Measurements from ENCODE around the gene ARHGAP6.

DNA sequence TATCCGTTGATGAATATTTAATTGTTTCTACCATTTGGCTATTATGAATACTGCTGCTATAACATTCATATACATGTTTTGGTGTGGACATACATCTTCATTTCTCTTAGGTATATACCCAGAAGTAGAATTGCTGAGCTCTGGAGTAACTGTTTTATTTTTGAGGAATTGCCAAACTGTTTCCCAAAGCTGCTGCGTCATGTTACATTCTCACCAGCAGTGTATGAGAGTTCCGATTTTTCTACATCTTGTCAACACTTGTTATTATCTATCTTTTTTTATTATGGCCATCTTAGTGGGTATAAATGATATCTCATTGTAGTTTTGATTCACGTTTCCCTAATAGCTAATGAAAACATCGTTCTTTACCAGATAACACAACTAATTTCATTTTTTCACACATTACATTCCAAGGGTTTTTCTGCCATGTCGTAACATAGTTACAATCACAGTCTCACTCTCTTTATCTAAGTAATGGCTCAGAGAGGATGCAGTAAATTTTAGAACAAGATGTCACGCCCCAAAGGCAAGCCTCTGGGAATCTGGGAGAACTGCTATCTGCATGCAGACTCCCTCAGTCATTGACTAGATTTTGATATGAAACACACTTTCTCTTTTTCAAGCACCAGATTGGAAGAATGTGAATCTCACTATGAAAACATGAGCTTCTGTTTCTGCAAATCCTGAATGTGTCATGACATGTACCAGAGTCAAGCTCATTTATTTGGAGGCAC is 10.3 kb downstream of the ARHGAP6 start:
- TF ChIP-seq, protein P1, sequence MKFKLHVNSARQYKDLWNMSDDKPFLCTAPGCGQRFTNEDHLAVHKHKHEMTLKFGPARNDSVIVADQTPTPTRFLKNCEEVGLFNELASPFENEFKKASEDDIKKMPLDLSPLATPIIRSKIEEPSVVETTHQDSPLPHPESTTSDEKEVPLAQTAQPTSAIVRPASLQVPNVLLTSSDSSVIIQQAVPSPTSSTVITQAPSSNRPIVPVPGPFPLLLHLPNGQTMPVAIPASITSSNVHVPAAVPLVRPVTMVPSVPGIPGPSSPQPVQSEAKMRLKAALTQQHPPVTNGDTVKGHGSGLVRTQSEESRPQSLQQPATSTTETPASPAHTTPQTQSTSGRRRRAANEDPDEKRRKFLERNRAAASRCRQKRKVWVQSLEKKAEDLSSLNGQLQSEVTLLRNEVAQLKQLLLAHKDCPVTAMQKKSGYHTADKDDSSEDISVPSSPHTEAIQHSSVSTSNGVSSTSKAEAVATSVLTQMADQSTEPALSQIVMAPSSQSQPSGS (CRISPR knock-in tag; IDR thresholded peaks at IDR 0.05) = no peak
- TF ChIP-seq HDAC2 (IDR thresholded peaks at IDR 0.05) (no peak), CBX8 (IDR thresholded peaks at IDR 0.05; ENCODE audit: borderline replicate concordance, extremely low read depth, low read depth, low read length, poor library complexity, severe bottlenecking) (no peak), TOE1 (IDR thresholded peaks at IDR 0.05; ENCODE audit: borderline replicate concordance) (no peak), TOE1 (CRISPR knock-in tag; IDR thresholded peaks at IDR 0.05; ENCODE audit: borderline replicate concordance, low read depth) (no peak), SRF (CRISPR knock-in tag; IDR thresholded peaks at IDR 0.05) (no peak), HSF4 (CRISPR knock-in tag; IDR thresholded peaks at IDR 0.05; ENCODE audit: borderline replicate concordance) (no peak), BRCA1 (IDR thresholded peaks at IDR 0.05) (no peak), BRCA1 (CRISPR knock-in tag; IDR thresholded peaks at IDR 0.05) (no peak)
- TF ChIP-seq, protein P2, sequence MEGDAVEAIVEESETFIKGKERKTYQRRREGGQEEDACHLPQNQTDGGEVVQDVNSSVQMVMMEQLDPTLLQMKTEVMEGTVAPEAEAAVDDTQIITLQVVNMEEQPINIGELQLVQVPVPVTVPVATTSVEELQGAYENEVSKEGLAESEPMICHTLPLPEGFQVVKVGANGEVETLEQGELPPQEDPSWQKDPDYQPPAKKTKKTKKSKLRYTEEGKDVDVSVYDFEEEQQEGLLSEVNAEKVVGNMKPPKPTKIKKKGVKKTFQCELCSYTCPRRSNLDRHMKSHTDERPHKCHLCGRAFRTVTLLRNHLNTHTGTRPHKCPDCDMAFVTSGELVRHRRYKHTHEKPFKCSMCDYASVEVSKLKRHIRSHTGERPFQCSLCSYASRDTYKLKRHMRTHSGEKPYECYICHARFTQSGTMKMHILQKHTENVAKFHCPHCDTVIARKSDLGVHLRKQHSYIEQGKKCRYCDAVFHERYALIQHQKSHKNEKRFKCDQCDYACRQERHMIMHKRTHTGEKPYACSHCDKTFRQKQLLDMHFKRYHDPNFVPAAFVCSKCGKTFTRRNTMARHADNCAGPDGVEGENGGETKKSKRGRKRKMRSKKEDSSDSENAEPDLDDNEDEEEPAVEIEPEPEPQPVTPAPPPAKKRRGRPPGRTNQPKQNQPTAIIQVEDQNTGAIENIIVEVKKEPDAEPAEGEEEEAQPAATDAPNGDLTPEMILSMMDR (IDR thresholded peaks at IDR 0.05 in 2 of 3, conservative IDR thresholded peaks at IDR 0.05 in 1 of 3; ENCODE audit: insufficient read depth in 2 of 3, low read depth in 1 of 3, low read length in 3 of 3) = no peak
- TF ChIP-seq, protein P3, sequence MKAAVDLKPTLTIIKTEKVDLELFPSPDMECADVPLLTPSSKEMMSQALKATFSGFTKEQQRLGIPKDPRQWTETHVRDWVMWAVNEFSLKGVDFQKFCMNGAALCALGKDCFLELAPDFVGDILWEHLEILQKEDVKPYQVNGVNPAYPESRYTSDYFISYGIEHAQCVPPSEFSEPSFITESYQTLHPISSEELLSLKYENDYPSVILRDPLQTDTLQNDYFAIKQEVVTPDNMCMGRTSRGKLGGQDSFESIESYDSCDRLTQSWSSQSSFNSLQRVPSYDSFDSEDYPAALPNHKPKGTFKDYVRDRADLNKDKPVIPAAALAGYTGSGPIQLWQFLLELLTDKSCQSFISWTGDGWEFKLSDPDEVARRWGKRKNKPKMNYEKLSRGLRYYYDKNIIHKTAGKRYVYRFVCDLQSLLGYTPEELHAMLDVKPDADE (conservative IDR thresholded peaks at IDR 0.05; ENCODE audit: control insufficient read depth, low read depth, low read length) = no peak
- TF ChIP-seq, protein P4, sequence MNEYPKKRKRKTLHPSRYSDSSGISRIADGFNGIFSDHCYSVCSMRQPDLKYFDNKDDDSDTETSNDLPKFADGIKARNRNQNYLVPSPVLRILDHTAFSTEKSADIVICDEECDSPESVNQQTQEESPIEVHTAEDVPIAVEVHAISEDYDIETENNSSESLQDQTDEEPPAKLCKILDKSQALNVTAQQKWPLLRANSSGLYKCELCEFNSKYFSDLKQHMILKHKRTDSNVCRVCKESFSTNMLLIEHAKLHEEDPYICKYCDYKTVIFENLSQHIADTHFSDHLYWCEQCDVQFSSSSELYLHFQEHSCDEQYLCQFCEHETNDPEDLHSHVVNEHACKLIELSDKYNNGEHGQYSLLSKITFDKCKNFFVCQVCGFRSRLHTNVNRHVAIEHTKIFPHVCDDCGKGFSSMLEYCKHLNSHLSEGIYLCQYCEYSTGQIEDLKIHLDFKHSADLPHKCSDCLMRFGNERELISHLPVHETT (CRISPR knock-in tag; conservative IDR thresholded peaks at IDR 0.05 in 1 of 2, IDR thresholded peaks at IDR 0.05 in 1 of 2) = no peak
